Loucy (cell line): Measurements from ENCODE around the gene PET100.

Source experiments
- H2AFZ ChIP-seq: fragments of 200-600 bp; sonication (generic); 2 replicates; pipeline ENCODE4 v1.6.0; 2016; ENCODE audit warnings: antibody characterized with exemption, mild to moderate bottlenecking, low read length, moderate library complexity
- H3F3A ChIP-seq: fragments of 200-600 bp; 2 replicates; pipeline ENCODE4 v1.6.0; 2016; ENCODE audit warnings: antibody characterized with exemption, low read depth, mild to moderate bottlenecking
- H3K27me3 ChIP-seq: fragments of 200-600 bp; sonication (generic); 2 replicates; pipeline ENCODE4 v1.6.1; 2014; ENCODE audit warnings: low read length, mild to moderate bottlenecking; ENCODE audit not compliant: insufficient read depth, poor library complexity, severe bottlenecking
- H3K36me3 ChIP-seq: fragments of 200-600 bp; sonication (generic); 2 replicates; pipeline ENCODE4 v1.6.1; 2016; ENCODE audit warnings: low read length; ENCODE audit not compliant: insufficient read depth
- H3K4me1 ChIP-seq: fragments of 200-600 bp; sonication (generic); 2 replicates; pipeline ENCODE4 v1.5.1; 2014; ENCODE audit warnings: low read length, mild to moderate bottlenecking; ENCODE audit not compliant: insufficient read depth, poor library complexity, severe bottlenecking
- H3K4me2 ChIP-seq: fragments of 200-600 bp; sonication (generic); 2 replicates; pipeline ENCODE4 v1.6.0; 2014; ENCODE audit warnings: antibody characterized with exemption, low read length, low read depth, mild to moderate bottlenecking; ENCODE audit not compliant: poor library complexity, severe bottlenecking
- H3K4me3 ChIP-seq: fragments of 200-600 bp; sonication (generic); 2 replicates; pipeline ENCODE4 v1.5.1; 2014; ENCODE audit warnings: low read length, mild to moderate bottlenecking, mixed read lengths; ENCODE audit not compliant: poor library complexity, severe bottlenecking
- H3K79me2 ChIP-seq: fragments of 200-600 bp; sonication (generic); 2 replicates; pipeline ENCODE4 v1.6.1; 2014; ENCODE audit warnings: low read length; ENCODE audit not compliant: insufficient read depth
- H3K9ac ChIP-seq: fragments of 200-600 bp; sonication (generic); 2 replicates; pipeline ENCODE4 v1.6.0; 2014; ENCODE audit warnings: mild to moderate bottlenecking, low read depth, low read length, moderate library complexity; ENCODE audit not compliant: poor library complexity, severe bottlenecking
- H3K9me2 ChIP-seq: fragments of 200-600 bp; sonication (generic); replicated peaks from 2 replicates; pipeline ENCODE4 v1.6.1; 2016; ENCODE audit warnings: low read depth, low read length, mixed read lengths
- H3K9me3 ChIP-seq: fragments of 200-600 bp; sonication (generic); 2 replicates; pipeline ENCODE4 v1.6.1; 2014; ENCODE audit warnings: mild to moderate bottlenecking, antibody characterized with exemption, low read length, low read depth; ENCODE audit not compliant: insufficient read depth
- H4K20me1 ChIP-seq: fragments of 200-600 bp; sonication (generic); 2 replicates; pipeline ENCODE4 v1.6.0; 2014; ENCODE audit warnings: antibody characterized with exemption, low read length, mild to moderate bottlenecking; ENCODE audit not compliant: insufficient read depth, poor library complexity, severe bottlenecking
- CTCF ChIP-seq: fragments of 200-600 bp; sonication (generic); conservative IDR thresholded peaks from 2 replicates; pipeline ENCODE4 v1.5.1; 2014; ENCODE audit warnings: mild to moderate bottlenecking, antibody characterized with exemption, low read length
- EZH2phosphoT487 ChIP-seq: fragments of 200-600 bp; IDR thresholded peaks from 2 replicates; pipeline ENCODE4 v1.6.1; 2018; ENCODE audit warnings: antibody characterized with exemption, mild to moderate bottlenecking, moderate library complexity, borderline replicate concordance

PET100 gene

GRCh38 chr19:7665076-7665475, 35.5 kb downstream of the PET100 start:
- Histone ChIP-seq H3K27me3 (no peaks in the 10 kb centered on the region), H3K9me2 (no peaks in the 10 kb centered on the region), H3K36me3 (no peaks in the 10 kb centered on the region), H3K4me1 (no peaks in the 10 kb centered on the region), H3K4me3 (no peak overlapping the region), H3K9me3 (no peaks in the 10 kb centered on the region), H3F3A (no peaks in the 10 kb centered on the region), H3K4me2 (no peak overlapping the region), H2AFZ (no peak overlapping the region), H4K20me1 (no peaks in the 10 kb centered on the region), H3K79me2 (no peaks in the 10 kb centered on the region), H3K9ac (no peak overlapping the region)
- no peak for TF ChIP-seq EZH2phosphoT487
- no peak for TF ChIP-seq CTCF

GRCh38 chr19:7668842-7669241, 39.2 kb downstream of the PET100 start, which contains the start of gene RETN:
Gene RETN (plus strand): TSS chr19:7669049. CDS start chr19:7669327, 278 bp downstream.
- Histone ChIP-seq H3K27me3 (no peaks in the 10 kb centered on the region), H2AFZ (no peak within 1 kb of the TSS)

GRCh38 chr19:7669641-7670040, 40.0 kb downstream of the PET100 start:
- H4K20me1 ChIP-seq: no peaks in the 10 kb centered on the region
- no peaks in the 10 kb centered on the region for H3K79me2 ChIP-seq
- H3K27me3 ChIP-seq: no peaks in the 10 kb centered on the region
- no peak overlapping the region for H3K4me2 ChIP-seq
- TF ChIP-seq CTCF (no peak), EZH2phosphoT487 (no peak)
- H2AFZ ChIP-seq: no peak overlapping the region
- H3K9me2 ChIP-seq: no peaks in the 10 kb centered on the region
- H3F3A ChIP-seq: no peaks in the 10 kb centered on the region
- H3K9me3 ChIP-seq: no peaks in the 10 kb centered on the region
- no peaks in the 10 kb centered on the region for H3K36me3 ChIP-seq
- H3K4me3 ChIP-seq: peak overlapping the region; percentile 34
- no peaks in the 10 kb centered on the region for H3K4me1 ChIP-seq
- H3K9ac ChIP-seq: peak overlapping the region; percentile 37

More at GRCh38 chr19:7668842-7669241, 39.2 kb downstream of the PET100 start, which contains the start of gene RETN:
- no peaks in the 10 kb centered on the region for H4K20me1 ChIP-seq
- H3K9ac ChIP-seq: peak within 1 kb of the TSS; percentile 37
- no peaks in the 10 kb centered on the region for H3K9me3 ChIP-seq
- no peaks in the 10 kb centered on the region for H3K79me2 ChIP-seq
- H3K4me1 ChIP-seq: no peaks in the 10 kb centered on the region
- no peaks in the 10 kb centered on the region for H3F3A ChIP-seq
- no peak within 1 kb of the TSS for H3K4me2 ChIP-seq
- no peaks in the 10 kb centered on the region for H3K9me2 ChIP-seq
- no peak for TF ChIP-seq EZH2phosphoT487
- no peak for TF ChIP-seq CTCF
- H3K36me3 ChIP-seq: no peaks in the 10 kb centered on the region
- peak within 1 kb of the TSS; percentile 34 for H3K4me3 ChIP-seq
